ENCODE results near the gene FOXRED1. TPM values are rescaled to one million over a fixed set of nuclear protein-coding genes. Genes with fewer than 3 reads are reported as not detected.
A peak's percentile ranks its signal among the peaks of the same experiment; 100 is the strongest.

FOXRED1 gene
- total RNA-seq, 6 experiments from 2014 or later: 10.4 to 15.9 (median 14.9) TPM

DNA sequence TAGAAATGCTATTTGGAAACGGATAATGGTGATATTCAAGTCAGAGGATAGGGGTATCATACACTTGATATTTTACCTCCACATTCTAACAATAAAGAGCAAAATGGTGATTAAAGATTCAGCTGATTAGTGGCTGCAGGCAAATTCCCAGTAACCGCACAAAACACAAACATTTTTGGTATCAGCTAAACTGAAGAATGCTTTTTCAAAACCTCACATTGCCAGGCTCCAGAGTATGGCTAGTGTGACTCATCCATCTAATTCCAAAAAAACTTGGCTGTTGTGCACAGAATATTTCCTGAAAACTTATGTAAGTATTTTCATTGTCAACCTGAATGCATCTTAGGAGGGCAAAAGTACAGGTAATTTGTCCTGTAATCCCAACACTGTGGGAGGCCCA lies 11.2 kb upstream of the FOXRED1 start:
- Mint-ChIP-seq H3K36me3 (ENCODE audit: low read depth) (peaks cover 40% of the 10 kb centered on the region), H3K27me3 (ENCODE audit: insufficient read depth) (no peaks in the 10 kb centered on the region), H3K4me1 (ENCODE audit: low read depth) (peaks cover 37% of the 10 kb centered on the region), H3K27ac (peak overlapping the region; percentile 60), H3K9me3 (no peaks in the 10 kb centered on the region), H3K4me3 (peak overlapping the region; percentile 23; the same call in 1 of the 2 replicates)
- peak; percentile 74 for DNase-seq
- TF ChIP-seq, protein P1, sequence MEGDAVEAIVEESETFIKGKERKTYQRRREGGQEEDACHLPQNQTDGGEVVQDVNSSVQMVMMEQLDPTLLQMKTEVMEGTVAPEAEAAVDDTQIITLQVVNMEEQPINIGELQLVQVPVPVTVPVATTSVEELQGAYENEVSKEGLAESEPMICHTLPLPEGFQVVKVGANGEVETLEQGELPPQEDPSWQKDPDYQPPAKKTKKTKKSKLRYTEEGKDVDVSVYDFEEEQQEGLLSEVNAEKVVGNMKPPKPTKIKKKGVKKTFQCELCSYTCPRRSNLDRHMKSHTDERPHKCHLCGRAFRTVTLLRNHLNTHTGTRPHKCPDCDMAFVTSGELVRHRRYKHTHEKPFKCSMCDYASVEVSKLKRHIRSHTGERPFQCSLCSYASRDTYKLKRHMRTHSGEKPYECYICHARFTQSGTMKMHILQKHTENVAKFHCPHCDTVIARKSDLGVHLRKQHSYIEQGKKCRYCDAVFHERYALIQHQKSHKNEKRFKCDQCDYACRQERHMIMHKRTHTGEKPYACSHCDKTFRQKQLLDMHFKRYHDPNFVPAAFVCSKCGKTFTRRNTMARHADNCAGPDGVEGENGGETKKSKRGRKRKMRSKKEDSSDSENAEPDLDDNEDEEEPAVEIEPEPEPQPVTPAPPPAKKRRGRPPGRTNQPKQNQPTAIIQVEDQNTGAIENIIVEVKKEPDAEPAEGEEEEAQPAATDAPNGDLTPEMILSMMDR (IDR thresholded peaks at IDR 0.05): no peak

DNA sequence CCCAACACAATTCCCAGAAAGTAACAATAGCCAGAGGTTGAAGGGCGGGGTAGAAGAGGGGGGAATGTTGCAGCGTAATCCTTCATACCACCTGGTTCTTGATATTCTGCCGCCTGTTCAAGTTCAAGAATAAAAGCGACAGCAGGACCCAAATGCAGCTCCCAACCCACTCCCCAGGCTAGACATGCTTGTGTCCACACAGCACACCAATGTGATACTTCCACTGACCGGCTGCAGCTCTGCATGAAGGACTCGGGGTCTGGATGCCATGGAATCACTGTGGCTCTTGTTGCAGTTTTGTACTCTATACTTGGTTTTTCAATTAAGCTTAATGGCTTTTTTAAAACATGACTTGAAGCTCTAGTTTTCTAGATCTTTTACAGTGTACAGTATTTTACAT lies 6.7 kb upstream of the FOXRED1 start:
- Mint-ChIP-seq H3K4me1 (ENCODE audit: low read depth) (peaks cover 33% of the 10 kb centered on the region), H3K27me3 (ENCODE audit: insufficient read depth) (peaks cover 4% of the 10 kb centered on the region; the same call in 1 of the 2 replicates), H3K9me3 (no peaks in the 10 kb centered on the region), H3K4me3 (no peak overlapping the region), H3K27ac (no peak overlapping the region), H3K36me3 (ENCODE audit: low read depth) (peaks cover 58% of the 10 kb centered on the region)
- DNase-seq: no peak
- TF ChIP-seq, protein P1 (IDR thresholded peaks at IDR 0.05): no peak

DNA sequence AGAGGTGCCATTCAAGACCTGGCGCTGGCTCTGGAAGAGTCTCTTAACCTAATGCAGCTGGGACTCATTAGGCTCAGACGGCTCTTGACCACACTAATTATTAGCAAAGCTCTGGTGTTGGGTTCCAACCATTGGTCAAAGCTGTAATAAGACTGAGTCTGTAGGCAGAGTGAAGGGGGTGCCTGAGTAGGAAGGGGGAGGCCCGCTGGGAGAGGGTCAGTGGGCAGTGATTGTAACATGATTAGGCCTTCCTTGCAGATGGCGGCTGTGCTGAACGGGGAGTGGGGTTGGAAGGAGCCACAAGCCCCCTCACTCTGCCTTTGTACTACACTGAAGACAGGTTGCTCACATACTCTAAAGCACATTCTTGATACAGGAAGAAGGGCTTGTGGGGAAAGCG lies 5.5 kb upstream of the FOXRED1 start:
- no peaks in the 10 kb centered on the region for H3K9me3 Mint-ChIP-seq
- no peak overlapping the region for H3K4me3 Mint-ChIP-seq
- no peak overlapping the region for H3K27ac Mint-ChIP-seq
- TF ChIP-seq, protein P1 (IDR thresholded peaks at IDR 0.05): no peak
- no peak for DNase-seq
- peaks cover 66% of the 10 kb centered on the region for H3K36me3 Mint-ChIP-seq (ENCODE audit: low read depth)
- H3K27me3 Mint-ChIP-seq (ENCODE audit: insufficient read depth): peaks cover 4% of the 10 kb centered on the region; the same call in 1 of the 2 replicates
- peaks cover 29% of the 10 kb centered on the region for H3K4me1 Mint-ChIP-seq (ENCODE audit: low read depth)

DNA sequence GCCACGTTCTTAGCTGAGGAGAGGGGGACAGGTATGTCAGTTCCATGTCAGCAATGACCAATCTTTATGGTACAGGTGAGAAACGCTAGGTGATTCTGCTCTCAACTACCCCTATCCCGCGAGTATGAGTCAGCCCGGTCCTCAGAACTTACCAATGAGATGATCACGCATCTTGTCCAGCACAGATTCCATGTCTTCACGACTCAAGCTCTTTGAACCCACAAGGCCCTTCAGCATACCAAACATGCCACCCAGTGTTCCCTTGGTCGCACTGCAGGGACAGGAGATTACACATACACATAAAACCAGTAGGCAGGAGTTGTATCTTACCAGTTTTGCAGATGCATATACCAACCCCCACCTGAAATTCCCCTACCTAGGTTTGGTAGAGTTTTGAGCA lies 3.1 kb upstream of the FOXRED1 start:
- no peak overlapping the region; the same call in 1 of the 2 replicates for H3K27ac Mint-ChIP-seq
- peaks cover 65% of the 10 kb centered on the region for H3K36me3 Mint-ChIP-seq (ENCODE audit: low read depth)
- DNase-seq: peak; percentile 9
- no peak overlapping the region; the same call in 1 of the 2 replicates for H3K4me3 Mint-ChIP-seq
- peaks cover 33% of the 10 kb centered on the region for H3K4me1 Mint-ChIP-seq (ENCODE audit: low read depth)
- no peaks in the 10 kb centered on the region for H3K9me3 Mint-ChIP-seq
- peaks cover 4% of the 10 kb centered on the region; the same call in 1 of the 2 replicates for H3K27me3 Mint-ChIP-seq (ENCODE audit: insufficient read depth)
- TF ChIP-seq, protein P1 (IDR thresholded peaks at IDR 0.05): peak; percentile 15; the same call in 1 of the 2 replicates

DNA sequence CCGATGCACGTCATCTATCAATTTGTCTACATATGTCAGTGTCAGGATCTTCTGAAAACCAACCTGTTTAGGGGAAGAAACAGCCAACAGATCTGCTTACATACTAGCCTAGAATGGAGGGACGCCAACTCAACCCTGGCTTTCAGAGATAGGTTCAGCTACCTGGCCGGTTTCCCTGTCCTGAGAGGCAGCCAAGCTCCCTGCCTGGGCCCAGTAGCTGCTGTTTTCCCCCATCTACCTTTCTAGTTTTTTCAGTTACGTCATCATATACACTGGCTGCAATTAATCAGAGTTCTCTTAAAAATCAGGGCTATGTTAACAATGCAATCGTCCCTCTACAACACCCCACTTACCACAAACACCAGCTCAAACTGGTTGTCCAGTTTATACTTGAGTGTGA lies 1.3 kb upstream of the FOXRED1 start:
- H3K4me3 Mint-ChIP-seq: peak overlapping the region; percentile 99
- TF ChIP-seq, protein P1 (IDR thresholded peaks at IDR 0.05): no peak
- no peak for DNase-seq
- peaks cover 29% of the 10 kb centered on the region for H3K4me1 Mint-ChIP-seq (ENCODE audit: low read depth)
- peaks cover 4% of the 10 kb centered on the region; the same call in 1 of the 2 replicates for H3K27me3 Mint-ChIP-seq (ENCODE audit: insufficient read depth)
- H3K27ac Mint-ChIP-seq: peak overlapping the region; percentile 98
- H3K9me3 Mint-ChIP-seq: no peaks in the 10 kb centered on the region
- H3K36me3 Mint-ChIP-seq (ENCODE audit: low read depth): peaks cover 53% of the 10 kb centered on the region

DNA sequence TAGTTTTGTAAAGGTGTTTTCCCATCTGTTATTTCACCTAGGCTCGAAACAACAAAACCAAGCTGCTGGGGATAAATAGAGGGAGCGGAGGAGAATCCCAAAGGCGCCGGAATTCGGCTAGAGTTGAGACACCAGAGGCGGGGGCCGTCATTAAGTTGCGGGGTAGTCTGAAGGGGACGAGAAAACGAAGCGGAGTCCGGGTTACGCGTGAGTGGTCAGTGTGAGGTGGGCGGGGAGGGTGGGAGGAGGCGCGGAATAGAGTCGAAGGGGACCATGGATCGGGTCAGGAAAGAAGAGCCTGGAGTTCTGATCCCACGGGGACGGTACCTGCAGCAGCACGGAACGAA lies 620 bp upstream of the FOXRED1 start:
- peak overlapping the region; percentile 98 for H3K27ac Mint-ChIP-seq
- H3K27me3 Mint-ChIP-seq (ENCODE audit: insufficient read depth): peaks cover 4% of the 10 kb centered on the region; the same call in 1 of the 2 replicates
- peak overlapping the region; percentile 99 for H3K4me3 Mint-ChIP-seq
- H3K36me3 Mint-ChIP-seq (ENCODE audit: low read depth): peaks cover 47% of the 10 kb centered on the region
- H3K4me1 Mint-ChIP-seq (ENCODE audit: low read depth): peaks cover 29% of the 10 kb centered on the region
- DNase-seq: no peak
- TF ChIP-seq, protein P1 (IDR thresholded peaks at IDR 0.05): no peak
- no peaks in the 10 kb centered on the region for H3K9me3 Mint-ChIP-seq

Data from HFFc6 (cell line).